Suprapubic skin (tissue), 4 donors: ENCODE results near the gene DFFB.

ENCODE experiments used
- CTCF ChIP-seq, 2 donors: fragments of 200-600 bp in 1 of 2; fragments of 450-650 bp in 1 of 2; sonication (generic) in 1 of 2; IDR thresholded peaks; one replicate each; pipeline ENCODE4 v1.5.1; 2016 to 2019; ENCODE audit warnings: antibody characterized with exemption in 2 of 2, mild to moderate bottlenecking in 1 of 2, moderate library complexity in 1 of 2
- EP300 ChIP-seq: sonication (generic); formaldehyde crosslinking; IDR thresholded peaks from one replicate; pipeline ENCODE4 v1.6.1; 2017; ENCODE audit warnings: antibody characterized with exemption
- POLR2A ChIP-seq, 2 donors: fragments of 450-650 bp; IDR thresholded peaks; one replicate each; pipeline ENCODE4 v1.6.1; 2017; ENCODE audit warnings: antibody characterized with exemption in 2 of 2, mild to moderate bottlenecking in 2 of 2, moderate library complexity in 2 of 2
- POLR2AphosphoS5 ChIP-seq, 3 donors: sonication (generic); formaldehyde crosslinking; IDR thresholded peaks; one replicate each; pipeline ENCODE4 v1.6.1; 2017; ENCODE audit warnings: antibody characterized with exemption in 3 of 3

- no peak for TF ChIP-seq CTCF (IDR thresholded peaks at IDR 0.05)
- TF ChIP-seq EP300 = no peak
- no peak for TF ChIP-seq POLR2AphosphoS5 (IDR thresholded peaks at IDR 0.05)
- no peak for TF ChIP-seq POLR2A (IDR thresholded peaks at IDR 0.05)
These were observed 10.7 kb upstream of the DFFB start for GRCh38 chr1:3846541-3846940.
